Neural progenitor cell (in vitro differentiated cells): ENCODE results near the gene CTSW.
A peak's percentile ranks its signal among the peaks of the same experiment; 100 is the strongest.

Experiments
- CTCF ChIP-seq: fragments of 200-600 bp; sonication (generic); IDR thresholded peaks from 2 replicates; pipeline ENCODE4 v1.5.1; 2017; ENCODE audit warnings: antibody characterized with exemption, mild to moderate bottlenecking
- EZH2phosphoT487 ChIP-seq: fragments of 200-600 bp; sonication (generic); IDR thresholded peaks from 2 replicates; pipeline ENCODE4 v1.6.1; 2017; ENCODE audit warnings: antibody characterized with exemption

GRCh38 chr11:65890324-65891218 lies 10.9 kb downstream of the CTSW start, which contains the start of gene CCDC85B:
- TF ChIP-seq EZH2phosphoT487 (peak; percentile 31), CTCF (peak; percentile 40)
